HEK293 (cell line): Measurements from ENCODE around the gene JAZF1.

Source experiments
- ATF2 ChIP-seq: fragments of 450-650 bp; formaldehyde crosslinking; IDR thresholded peaks from 2 replicates; pipeline ENCODE4 v1.5.1; 2016; ENCODE audit warnings: missing biosample characterization, missing genetic modification characterization, low read depth
- HOXD13 ChIP-seq: sonication (generic); formaldehyde crosslinking; IDR thresholded peaks from 2 replicates; pipeline ENCODE4 v1.8.0; 2022; ENCODE audit warnings: missing genetic modification reagents, borderline replicate concordance
- PATZ1 ChIP-seq: fragments of 450-650 bp; formaldehyde crosslinking; IDR thresholded peaks from 2 replicates; pipeline ENCODE4 v1.5.1; 2016; ENCODE audit warnings: missing biosample characterization, missing genetic modification characterization
- WT1 ChIP-seq: fragments of 450-650 bp; formaldehyde crosslinking; IDR thresholded peaks from 2 replicates; pipeline ENCODE4 v1.5.1; 2016; ENCODE audit warnings: missing biosample characterization, missing genetic modification characterization
- YY2 ChIP-seq: fragments of 450-650 bp; formaldehyde crosslinking; IDR thresholded peaks from 2 replicates; pipeline ENCODE4 v1.5.1; 2016; ENCODE audit warnings: missing biosample characterization, missing genetic modification characterization
- ZBTB10 ChIP-seq: fragments of 450-650 bp; formaldehyde crosslinking; IDR thresholded peaks from 2 replicates; pipeline ENCODE4 v1.5.1; 2016; ENCODE audit warnings: missing biosample characterization, missing genetic modification characterization
- ZBTB21 ChIP-seq: fragments of 450-650 bp; formaldehyde crosslinking; IDR thresholded peaks from 2 replicates; pipeline ENCODE4 v1.5.1; 2017; ENCODE audit warnings: missing biosample characterization, missing genetic modification characterization
- ZBTB7A ChIP-seq: fragments of 450-650 bp; formaldehyde crosslinking; IDR thresholded peaks from 2 replicates; pipeline ENCODE4 v1.5.1; 2016; ENCODE audit warnings: low read depth, missing biosample characterization, missing genetic modification characterization
- ZNF112 ChIP-seq: fragments of 450-650 bp; formaldehyde crosslinking; IDR thresholded peaks from 2 replicates; pipeline ENCODE4 v1.5.0; 2017; ENCODE audit warnings: missing biosample characterization, missing genetic modification characterization
- ZNF114 ChIP-seq: fragments of 450-650 bp; formaldehyde crosslinking; IDR thresholded peaks from 2 replicates; pipeline ENCODE4 v1.5.0; 2017; ENCODE audit warnings: missing biosample characterization, missing genetic modification characterization
- ZNF146 ChIP-seq: fragments of 450-650 bp; formaldehyde crosslinking; IDR thresholded peaks from 2 replicates; pipeline ENCODE4 v1.5.1; 2016; ENCODE audit warnings: missing biosample characterization, missing genetic modification characterization
- ZNF248 ChIP-seq: fragments of 450-650 bp; formaldehyde crosslinking; IDR thresholded peaks from 2 replicates; pipeline ENCODE4 v1.5.1; 2017; ENCODE audit warnings: missing biosample characterization, missing genetic modification characterization
- ZNF274 ChIP-seq, 2 experiments: fragments of 200-500 bp in 1 of 2; fragments of 450-650 bp in 1 of 2; sonication (Bioruptor generic) in 1 of 2; formaldehyde crosslinking in 1 of 2; IDR thresholded peaks; 2 replicates each; pipeline versions ENCODE4 v1.5.1 to v1.6.1; 2014 to 2016; ENCODE audit warnings: borderline replicate concordance in 1 of 2, inconsistent platforms in 1 of 2, low read length in 1 of 2, missing biosample characterization in 1 of 2, missing genetic modification characterization in 1 of 2
- ZNF423 ChIP-seq: fragments of 450-650 bp; formaldehyde crosslinking; IDR thresholded peaks from 2 replicates; pipeline ENCODE4 v1.5.1; 2016; ENCODE audit warnings: missing biosample characterization, missing genetic modification characterization
- ZNF433 ChIP-seq: fragments of 450-650 bp; formaldehyde crosslinking; IDR thresholded peaks from 2 replicates; pipeline ENCODE4 v1.5.1; 2016; ENCODE audit warnings: missing biosample characterization, missing genetic modification characterization, low read depth
- ZNF48 ChIP-seq: fragments of 450-650 bp; formaldehyde crosslinking; IDR thresholded peaks from 2 replicates; pipeline ENCODE4 v1.5.1; 2016; ENCODE audit warnings: missing biosample characterization, missing genetic modification characterization
- ZNF513 ChIP-seq: fragments of 450-650 bp; IDR thresholded peaks from 2 replicates; pipeline ENCODE4 v1.5.1; 2018; ENCODE audit warnings: missing biosample characterization, missing genetic modification characterization
- ZNF580 ChIP-seq: fragments of 450-650 bp; formaldehyde crosslinking; IDR thresholded peaks from 2 replicates; pipeline ENCODE4 v1.5.1; 2016; ENCODE audit warnings: missing biosample characterization, missing genetic modification characterization
- ZNF596 ChIP-seq: fragments of 450-650 bp; IDR thresholded peaks from 2 replicates; pipeline ENCODE4 v1.5.0; 2018; ENCODE audit warnings: missing biosample characterization, mild to moderate bottlenecking, missing genetic modification characterization, moderate library complexity
- ZNF791 ChIP-seq: fragments of 450-650 bp; formaldehyde crosslinking; IDR thresholded peaks from 2 replicates; pipeline ENCODE4 v1.5.1; 2016; ENCODE audit warnings: missing biosample characterization, missing genetic modification characterization
- ZNF792 ChIP-seq: fragments of 450-650 bp; formaldehyde crosslinking; IDR thresholded peaks from 2 replicates; pipeline ENCODE4 v1.5.1; 2016; ENCODE audit warnings: missing biosample characterization, missing genetic modification characterization
- ZNF837 ChIP-seq: fragments of 450-650 bp; formaldehyde crosslinking; IDR thresholded peaks from 2 replicates; pipeline ENCODE4 v1.5.1; 2016; ENCODE audit warnings: missing biosample characterization, missing genetic modification characterization
- ZSCAN16 ChIP-seq: fragments of 450-650 bp; formaldehyde crosslinking; IDR thresholded peaks from 2 replicates; pipeline ENCODE4 v1.5.1; 2016; ENCODE audit warnings: missing biosample characterization, missing genetic modification characterization

Gene JAZF1

GRCh38 chr7:28075674-28076358, 104.8 kb downstream of the JAZF1 start (continued):
- TF ChIP-seq PATZ1 (tag by site-specific recombination) (no peak), ZNF433 (tag by site-specific recombination) (no peak), ZNF274 (IDR thresholded peaks at IDR 0.05; ENCODE audit: low read length) (no peak), ZNF274 (tag by site-specific recombination; IDR thresholded peaks at IDR 0.05; ENCODE audit: borderline replicate concordance) (no peak), ZNF48 (tag by site-specific recombination) (no peak), ZSCAN16 (tag by site-specific recombination) (0 out of 2 replicates have a peak, but pooled peaks have one; percentile 72), ZNF146 (tag by site-specific recombination) (0 out of 2 replicates have a peak, but pooled peaks have one; percentile 47), HOXD13 (CRISPR knock-in tag) (no peak), WT1 (tag by site-specific recombination) (no peak), ZNF596 (tag by site-specific recombination) (no peak), ZBTB21 (tag by site-specific recombination) (peak; percentile 79), ZBTB10 (tag by site-specific recombination) (no peak), ZNF423 (tag by site-specific recombination) (no peak), ATF2 (tag by site-specific recombination) (peak; percentile 71), YY2 (tag by site-specific recombination) (no peak), ZNF837 (no peak), ZNF114 (tag by site-specific recombination) (no peak), ZNF792 (tag by site-specific recombination) (no peak), ZBTB7A (tag by site-specific recombination) (no peak), ZNF791 (tag by site-specific recombination) (no peak), ZNF112 (no peak), ZNF513 (no peak), ZNF248 (tag by site-specific recombination) (no peak), ZNF580 (tag by site-specific recombination) (no peak)
